GM12801 (cell line): ENCODE measurements around the gene FXYD7.

Experiments used
- TF ChIP-seq, protein P1 (sequence below): IDR thresholded peaks from one replicate; pipeline ENCODE4 v1.5.1; 2011; ENCODE audit warnings: control low read depth; ENCODE audit not compliant: insufficient read length; ENCODE audit errors: extremely low read depth

The FXYD7 gene

DNA sequence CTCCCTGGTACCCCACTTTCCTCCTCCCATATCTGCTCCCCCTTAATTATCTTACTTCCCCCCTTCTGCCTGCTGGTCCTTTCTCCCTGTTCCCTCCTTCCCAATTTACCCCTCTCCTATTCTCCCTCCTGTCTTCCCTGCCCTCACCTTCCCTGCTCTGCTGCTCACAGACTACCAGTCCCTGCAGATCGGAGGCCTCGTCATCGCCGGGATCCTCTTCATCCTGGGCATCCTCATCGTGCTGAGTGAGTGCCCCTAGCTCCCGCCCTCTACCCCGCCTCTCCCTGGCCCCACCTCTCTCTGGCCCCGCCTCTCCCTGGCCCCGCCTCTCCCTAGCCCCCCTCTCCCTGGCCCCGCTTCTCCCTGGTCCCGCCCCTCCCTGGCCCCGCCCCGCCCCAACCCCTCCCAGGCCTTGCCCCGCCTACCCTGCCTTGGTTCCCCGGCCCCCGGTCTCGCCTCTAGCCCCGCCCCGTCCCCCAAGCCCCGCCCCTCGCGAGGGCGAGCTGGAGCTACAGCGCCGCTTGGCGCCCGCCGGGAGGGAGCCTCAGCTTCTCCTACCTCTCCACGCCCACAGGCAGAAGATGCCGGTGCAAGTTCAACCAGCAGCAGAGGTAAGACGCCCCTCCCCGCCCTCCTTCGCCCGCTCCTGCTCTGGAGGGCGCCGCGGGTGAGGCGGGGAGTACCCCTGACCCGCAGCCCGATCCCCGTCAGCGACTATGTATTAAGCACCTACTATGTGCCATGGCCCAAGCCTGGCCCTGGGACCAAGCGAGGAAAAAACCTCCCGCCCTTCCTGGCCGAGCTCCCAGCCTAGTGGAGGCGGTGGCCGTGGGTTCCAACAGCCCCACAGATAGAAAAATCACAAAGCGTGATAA, 1.9 kb upstream of the FXYD7 start:
- TF ChIP-seq, protein P1, sequence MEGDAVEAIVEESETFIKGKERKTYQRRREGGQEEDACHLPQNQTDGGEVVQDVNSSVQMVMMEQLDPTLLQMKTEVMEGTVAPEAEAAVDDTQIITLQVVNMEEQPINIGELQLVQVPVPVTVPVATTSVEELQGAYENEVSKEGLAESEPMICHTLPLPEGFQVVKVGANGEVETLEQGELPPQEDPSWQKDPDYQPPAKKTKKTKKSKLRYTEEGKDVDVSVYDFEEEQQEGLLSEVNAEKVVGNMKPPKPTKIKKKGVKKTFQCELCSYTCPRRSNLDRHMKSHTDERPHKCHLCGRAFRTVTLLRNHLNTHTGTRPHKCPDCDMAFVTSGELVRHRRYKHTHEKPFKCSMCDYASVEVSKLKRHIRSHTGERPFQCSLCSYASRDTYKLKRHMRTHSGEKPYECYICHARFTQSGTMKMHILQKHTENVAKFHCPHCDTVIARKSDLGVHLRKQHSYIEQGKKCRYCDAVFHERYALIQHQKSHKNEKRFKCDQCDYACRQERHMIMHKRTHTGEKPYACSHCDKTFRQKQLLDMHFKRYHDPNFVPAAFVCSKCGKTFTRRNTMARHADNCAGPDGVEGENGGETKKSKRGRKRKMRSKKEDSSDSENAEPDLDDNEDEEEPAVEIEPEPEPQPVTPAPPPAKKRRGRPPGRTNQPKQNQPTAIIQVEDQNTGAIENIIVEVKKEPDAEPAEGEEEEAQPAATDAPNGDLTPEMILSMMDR: no peak

GRCh38 chr19:35141837-35142605, 1.0 kb upstream of the FXYD7 start:
- TF ChIP-seq, protein P1: no peak

GRCh38 chr19:35142606-35143230, 337 bp upstream of the FXYD7 start:
- TF ChIP-seq, protein P1: no peak

DNA sequence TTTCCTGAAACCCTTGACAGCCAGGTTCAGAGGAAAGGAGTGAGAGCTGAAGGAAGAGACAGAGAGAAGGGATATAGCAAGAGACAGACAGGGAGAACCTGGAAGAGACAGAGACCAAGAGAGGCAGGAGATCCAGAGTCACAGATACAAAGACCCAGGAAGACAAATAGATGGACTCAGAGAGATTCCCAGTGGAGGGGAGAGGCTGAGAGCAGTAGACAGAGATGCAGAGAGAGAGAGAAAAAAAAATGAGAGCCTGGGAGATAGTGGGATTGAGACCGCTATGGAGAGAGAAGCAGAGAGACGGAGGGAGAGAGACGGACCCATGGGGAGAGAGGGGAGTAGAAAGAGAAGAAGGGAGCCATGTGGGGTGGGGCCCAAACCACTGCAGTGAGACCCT, 763 bp downstream of the FXYD7 start:
- TF ChIP-seq, protein P1: no peak

DNA sequence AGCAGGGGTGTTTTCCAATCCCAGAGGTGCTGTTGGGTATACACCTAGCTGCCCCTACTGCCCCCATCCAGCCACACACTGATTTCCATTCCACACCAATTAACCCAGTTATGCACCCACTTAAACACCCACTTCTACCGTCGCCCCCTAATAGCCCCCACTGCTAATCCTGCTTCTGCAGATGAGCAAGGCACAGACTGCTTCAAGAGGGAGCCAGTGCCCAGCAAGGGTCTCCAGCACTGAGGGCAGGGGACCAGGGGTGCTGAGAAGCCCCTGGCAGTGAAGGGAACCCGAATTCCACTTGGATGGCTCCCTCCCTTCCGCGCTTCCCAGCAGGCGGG, 1.2 kb downstream of the FXYD7 start:
- TF ChIP-seq, protein P1: no peak

- TF ChIP-seq, protein P1: no peak
Measured at GRCh38 chr19:35144600-35145436, 1.8 kb downstream of the FXYD7 start.
